Nephron progenitor cell (in vitro differentiated cells): ENCODE data around the gene CACNG3.

ENCODE experiments used
- DNase-seq: peaks from one replicate; pipeline ENCODE4 v3.0.0; 2021
- H3K27ac Mint-ChIP-seq: 2 replicates; pipeline ENCODE4 v1.8.0; 2021; ENCODE audit warnings: mild to moderate bottlenecking, moderate library complexity, mixed read lengths
- H3K27me3 Mint-ChIP-seq: 2 replicates; pipeline ENCODE4 v1.8.0; 2021; ENCODE audit warnings: mild to moderate bottlenecking, low read depth, mixed read lengths; ENCODE audit not compliant: poor library complexity
- H3K36me3 Mint-ChIP-seq: 2 replicates; pipeline ENCODE4 v1.8.0; 2021; ENCODE audit warnings: low read depth, mixed read lengths
- H3K4me1 Mint-ChIP-seq: 2 replicates; pipeline ENCODE4 v1.8.0; 2021; ENCODE audit warnings: mixed read lengths
- H3K4me3 Mint-ChIP-seq: 2 replicates; pipeline ENCODE4 v1.8.0; 2021; ENCODE audit warnings: mild to moderate bottlenecking, moderate library complexity, mixed read lengths
- H3K9me3 Mint-ChIP-seq: 2 replicates; pipeline ENCODE4 v1.8.0; 2021; ENCODE audit warnings: mild to moderate bottlenecking, moderate library complexity, mixed read lengths
- CTCF ChIP-seq: fragments of 200-600 bp; sonication (generic); IDR thresholded peaks from 2 replicates; pipeline ENCODE4 v1.5.0; 2021; ENCODE audit warnings: antibody characterized with exemption

Gene CACNG3

GRCh38 chr16:24322106-24322505, 66.0 kb downstream of the CACNG3 start:
- H3K36me3 Mint-ChIP-seq: no peaks in the 10 kb centered on the region

GRCh38 chr16:24324421-24324820, 68.3 kb downstream of the CACNG3 start:
- Mint-ChIP-seq H3K27me3 (peaks cover 8% of the 10 kb centered on the region), H3K4me1 (no peaks in the 10 kb centered on the region), H3K36me3 (no peaks in the 10 kb centered on the region), H3K9me3 (no peaks in the 10 kb centered on the region), H3K27ac (no peak overlapping the region), H3K4me3 (no peak overlapping the region)
- TF ChIP-seq CTCF: no peak
- DNase-seq: no peak

More at GRCh38 chr16:24322106-24322505, 66.0 kb downstream of the CACNG3 start:
- Mint-ChIP-seq H3K4me1 (no peaks in the 10 kb centered on the region), H3K27me3 (peaks cover 6% of the 10 kb centered on the region), H3K9me3 (no peaks in the 10 kb centered on the region), H3K4me3 (no peak overlapping the region), H3K27ac (no peak overlapping the region)
- no peak for TF ChIP-seq CTCF
- DNase-seq: no peak

- H3K4me3 Mint-ChIP-seq: no peak overlapping the region
- peaks cover 14% of the 10 kb centered on the region for H3K27me3 Mint-ChIP-seq
- H3K9me3 Mint-ChIP-seq: no peaks in the 10 kb centered on the region
- H3K36me3 Mint-ChIP-seq: no peaks in the 10 kb centered on the region
- TF ChIP-seq CTCF: no peak
- no peaks in the 10 kb centered on the region for H3K4me1 Mint-ChIP-seq
- H3K27ac Mint-ChIP-seq: no peak overlapping the region
- no peak for DNase-seq
Observed at GRCh38 chr16:24328835-24329452, 72.8 kb downstream of the CACNG3 start.

- H3K4me1 Mint-ChIP-seq: no peaks in the 10 kb centered on the region
- peaks cover 14% of the 10 kb centered on the region for H3K27me3 Mint-ChIP-seq
- H3K36me3 Mint-ChIP-seq: no peaks in the 10 kb centered on the region
- H3K27ac Mint-ChIP-seq: no peak overlapping the region
- DNase-seq: no peak
- no peak overlapping the region for H3K4me3 Mint-ChIP-seq
- TF ChIP-seq CTCF: no peak
- peaks cover 4% of the 10 kb centered on the region for H3K9me3 Mint-ChIP-seq
Observed at GRCh38 chr16:24332178-24332577, 76.0 kb downstream of the CACNG3 start.

GRCh38 chr16:24332582-24333090, 76.5 kb downstream of the CACNG3 start:
- no peak overlapping the region for H3K27ac Mint-ChIP-seq
- H3K9me3 Mint-ChIP-seq: peaks cover 4% of the 10 kb centered on the region
- H3K36me3 Mint-ChIP-seq: no peaks in the 10 kb centered on the region
- TF ChIP-seq CTCF: no peak
- no peaks in the 10 kb centered on the region for H3K4me1 Mint-ChIP-seq
- no peak for DNase-seq
- no peak overlapping the region for H3K4me3 Mint-ChIP-seq
- H3K27me3 Mint-ChIP-seq: peaks cover 11% of the 10 kb centered on the region

- TF ChIP-seq CTCF: no peak
- DNase-seq: no peak
- Mint-ChIP-seq H3K4me3 (no peak overlapping the region), H3K36me3 (no peaks in the 10 kb centered on the region), H3K4me1 (no peaks in the 10 kb centered on the region), H3K9me3 (peaks cover 4% of the 10 kb centered on the region), H3K27me3 (peaks cover 9% of the 10 kb centered on the region), H3K27ac (no peak overlapping the region)
Observed at GRCh38 chr16:24336491-24336890, 80.4 kb downstream of the CACNG3 start.
